Mesodermal cell (in vitro differentiated cells): Measurements from ENCODE around the gene UQCRFS1.

ENCODE experiments used
- H3K27ac ChIP-seq: 2 replicates; pipeline ENCODE4 v1.7.0; 2013; ENCODE audit warnings: mild to moderate bottlenecking, low read depth, low read length, moderate library complexity; ENCODE audit not compliant: severe bottlenecking
- H3K36me3 ChIP-seq: 2 replicates; pipeline ENCODE4 v1.7.1; 2013; ENCODE audit warnings: mild to moderate bottlenecking, low read length, moderate library complexity; ENCODE audit not compliant: control insufficient read depth, insufficient read depth
- H3K4me1 ChIP-seq: one replicate; pipeline ENCODE4 v1.7.1; 2013; ENCODE audit warnings: mild to moderate bottlenecking, low read length; ENCODE audit not compliant: insufficient read depth, control insufficient read depth, poor library complexity, severe bottlenecking
- H3K4me3 ChIP-seq: 2 replicates; pipeline ENCODE4 v1.7.0; 2013; ENCODE audit warnings: low read length, control low read depth, mild to moderate bottlenecking; ENCODE audit not compliant: insufficient read depth, poor library complexity, severe bottlenecking; ENCODE audit errors: extremely low read depth
- H3K9me3 ChIP-seq: 2 replicates; pipeline ENCODE4 v1.7.1; 2013; ENCODE audit warnings: mild to moderate bottlenecking, low read length, moderate library complexity; ENCODE audit not compliant: control insufficient read depth
- WGBS, 2 experiments: methylation state at CpG; one replicate each; pipeline ENCODE4 v1.1.5; 2013; ENCODE audit warnings: missing lambda C conversion rate in 2 of 2; ENCODE audit not compliant: insufficient coverage in 2 of 2; 5-methylcytosine and 5-hydroxymethylcytosine counted together

Gene UQCRFS1

DNA sequence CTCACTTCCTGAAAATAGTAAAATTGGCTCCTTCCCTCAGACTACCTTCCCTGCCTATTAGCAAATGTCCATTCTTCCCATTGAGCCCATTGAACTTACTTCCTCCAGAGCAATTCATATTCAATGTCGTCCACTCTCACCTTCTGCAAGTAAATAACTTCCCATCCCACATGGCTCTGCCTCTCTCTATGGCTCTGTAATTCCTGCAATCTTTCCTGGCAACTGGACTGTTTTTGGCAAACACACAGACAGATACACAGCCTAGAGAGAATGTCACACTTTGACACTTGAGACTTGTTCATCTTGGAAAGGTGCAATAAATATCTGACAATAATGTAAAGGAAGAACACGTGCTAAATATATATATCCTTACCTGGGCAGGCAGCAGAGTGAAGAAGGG, 18.3 kb downstream of the UQCRFS1 start:
- H3K36me3 ChIP-seq = no peaks in the 10 kb centered on the region
- H3K4me1 ChIP-seq = no peaks in the 10 kb centered on the region
- H3K9me3 ChIP-seq = no peaks in the 10 kb centered on the region
- WGBS, 2 experiments = 40 to 53% methylated on average over 1 of the region's 2 CpGs
- no peak overlapping the region for H3K27ac ChIP-seq
- no peak overlapping the region for H3K4me3 ChIP-seq

GRCh38 chr19:29193155-29193554, 19.8 kb downstream of the UQCRFS1 start:
- H3K9me3 ChIP-seq = no peaks in the 10 kb centered on the region
- no peak overlapping the region for H3K27ac ChIP-seq
- WGBS, 2 experiments = 92 to 100% methylated on average over 1 to 2 of the region's 5 CpGs
- no peaks in the 10 kb centered on the region for H3K36me3 ChIP-seq
- H3K4me1 ChIP-seq = no peaks in the 10 kb centered on the region
- no peak overlapping the region for H3K4me3 ChIP-seq

- WGBS, 2 experiments = 90 to 91% methylated on average over 7 to 8 of the region's 8 CpGs
- Histone ChIP-seq H3K36me3 (no peaks in the 10 kb centered on the region), H3K4me3 (no peak overlapping the region)
These were observed 21.9 kb downstream of the UQCRFS1 start for GRCh38 chr19:29191005-29191404.

DNA sequence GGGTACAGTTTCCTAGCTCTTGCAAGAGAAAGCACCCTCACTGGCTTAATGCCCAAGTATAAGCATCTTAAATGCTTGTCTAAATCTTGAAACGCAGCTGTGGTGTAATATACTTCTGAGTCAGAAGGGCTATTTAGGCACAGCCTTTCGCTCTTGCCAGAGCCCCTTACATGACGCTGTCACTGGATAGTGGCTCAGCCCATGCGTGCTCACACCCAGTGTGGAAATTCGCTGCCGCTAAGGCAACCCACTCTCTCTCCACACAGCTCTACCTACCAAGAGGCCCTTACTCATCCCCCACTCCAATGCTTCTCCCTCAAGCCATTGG, 24.0 kb downstream of the UQCRFS1 start:
- Histone ChIP-seq H3K36me3 (no peaks in the 10 kb centered on the region), H3K4me1 (no peaks in the 10 kb centered on the region), H3K4me3 (no peak overlapping the region), H3K27ac (no peak overlapping the region), H3K9me3 (no peaks in the 10 kb centered on the region)
- WGBS, 2 experiments = 95 to 97% methylated on average over 5 of the region's 6 CpGs

More at GRCh38 chr19:29191005-29191404, 21.9 kb downstream of the UQCRFS1 start:
- no peak overlapping the region for H3K27ac ChIP-seq
- H3K9me3 ChIP-seq = no peaks in the 10 kb centered on the region
- no peaks in the 10 kb centered on the region for H3K4me1 ChIP-seq

- Histone ChIP-seq H3K9me3 (no peaks in the 10 kb centered on the region), H3K4me3 (no peak overlapping the region), H3K4me1 (no peaks in the 10 kb centered on the region), H3K36me3 (no peaks in the 10 kb centered on the region), H3K27ac (no peak overlapping the region)
- WGBS, 2 experiments = 85 to 91% methylated on average over 6 to 8 of the region's 10 CpGs
These were observed 24.5 kb downstream of the UQCRFS1 start for GRCh38 chr19:29188289-29189032.

DNA sequence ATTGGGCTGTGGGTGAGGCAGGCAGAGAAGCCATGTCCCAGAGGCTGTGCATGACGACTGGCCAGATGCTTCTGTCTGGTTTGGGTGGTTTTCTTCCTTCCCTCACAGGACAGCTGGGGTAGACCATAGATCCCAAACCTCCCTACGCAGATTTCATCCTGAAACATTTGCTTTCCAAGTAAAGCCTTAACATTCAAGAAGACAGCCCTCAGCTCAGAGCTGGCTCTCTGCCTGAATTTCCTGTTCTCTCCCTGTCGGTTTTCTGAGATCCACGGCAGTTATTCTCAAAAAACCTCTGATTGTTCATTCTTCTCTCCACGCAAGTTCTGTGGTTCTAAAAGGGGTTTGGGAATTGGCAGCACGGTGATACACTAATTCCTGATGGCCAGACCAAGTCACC, 25.3 kb downstream of the UQCRFS1 start:
- no peak overlapping the region for H3K4me3 ChIP-seq
- WGBS, 2 experiments = 84 to 87% methylated on average over 5 to 6 of the region's 6 CpGs
- H3K36me3 ChIP-seq = no peaks in the 10 kb centered on the region
- H3K27ac ChIP-seq = no peak overlapping the region
- H3K9me3 ChIP-seq = no peaks in the 10 kb centered on the region
- no peaks in the 10 kb centered on the region for H3K4me1 ChIP-seq

GRCh38 chr19:29185427-29185826, 27.5 kb downstream of the UQCRFS1 start:
- no peaks in the 10 kb centered on the region for H3K9me3 ChIP-seq
- H3K27ac ChIP-seq = no peak overlapping the region
- H3K4me3 ChIP-seq = no peak overlapping the region
- WGBS, 2 experiments = 75 to 84% methylated on average over 4 to 5 of the region's 6 CpGs
- no peaks in the 10 kb centered on the region for H3K36me3 ChIP-seq
- no peaks in the 10 kb centered on the region for H3K4me1 ChIP-seq

DNA sequence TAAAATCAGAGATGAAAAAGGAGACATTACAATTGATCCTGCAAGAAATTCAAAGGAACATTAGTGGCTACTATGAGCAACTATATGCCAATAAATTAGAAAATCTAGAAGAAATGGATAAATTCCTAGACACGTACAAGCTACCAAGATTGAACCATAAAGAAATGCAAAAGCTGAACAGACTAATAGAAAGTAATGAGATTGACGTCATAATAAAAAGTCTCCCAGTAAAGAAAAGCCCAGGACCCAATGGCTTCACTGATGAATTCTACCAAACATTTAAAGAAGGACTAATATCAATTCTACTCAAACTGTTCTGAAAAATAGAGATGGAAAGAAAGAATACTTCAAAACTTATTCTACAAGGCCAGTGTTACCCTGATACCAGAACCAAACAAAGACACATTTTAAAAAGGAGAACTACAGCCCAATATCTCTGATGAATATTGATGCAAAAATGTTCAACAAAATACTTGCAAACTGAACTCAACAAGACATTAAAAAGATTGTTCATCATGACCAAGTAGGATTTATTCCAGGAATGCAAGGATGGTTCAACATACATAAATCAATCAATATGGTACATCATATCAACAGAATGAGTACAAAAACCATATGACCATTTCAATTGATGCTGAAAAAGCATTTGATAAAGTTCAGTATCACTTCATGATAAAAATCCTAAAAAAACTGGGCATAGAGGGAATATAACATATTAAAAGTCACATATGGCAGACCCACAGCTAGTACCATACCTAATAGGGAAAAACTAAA, 35.8 kb downstream of the UQCRFS1 start:
- peaks cover 15% of the 10 kb centered on the region for H3K9me3 ChIP-seq
- no peaks in the 10 kb centered on the region for H3K36me3 ChIP-seq
- WGBS, 2 experiments = no CpG with 5 or more reads among the region's 2 CpGs
- H3K4me1 ChIP-seq = no peaks in the 10 kb centered on the region
- H3K4me3 ChIP-seq = no peak overlapping the region
- H3K27ac ChIP-seq = no peak overlapping the region

- Histone ChIP-seq H3K27ac (no peak overlapping the region), H3K4me1 (no peaks in the 10 kb centered on the region), H3K4me3 (no peak overlapping the region), H3K36me3 (no peaks in the 10 kb centered on the region), H3K9me3 (peaks cover 15% of the 10 kb centered on the region)
- WGBS, 2 experiments = 20 to 56% methylated on average over 1 to 2 of the region's 2 CpGs
These were observed 39.1 kb downstream of the UQCRFS1 start for GRCh38 chr19:29173896-29174295.

DNA sequence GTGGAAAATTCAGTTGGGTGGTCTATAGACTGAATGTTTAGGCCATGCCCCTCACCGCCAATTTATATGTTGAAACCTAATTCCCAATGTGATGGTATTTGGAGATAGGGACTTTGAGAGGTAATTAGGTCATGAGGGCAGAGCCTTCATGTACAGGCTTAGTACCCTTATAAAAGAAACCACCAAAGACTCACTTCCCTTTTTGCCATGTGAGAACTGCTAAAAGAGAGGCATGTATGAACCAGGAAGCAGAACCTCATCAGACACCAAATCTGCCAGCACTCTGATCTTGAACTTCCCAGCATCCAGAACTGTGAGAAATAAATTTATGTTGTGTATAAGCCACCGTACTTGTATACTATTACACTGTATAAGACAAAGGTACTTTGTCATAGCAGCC, 40.6 kb downstream of the UQCRFS1 start:
- peaks cover 8% of the 10 kb centered on the region for H3K9me3 ChIP-seq
- no peak overlapping the region for H3K27ac ChIP-seq
- no peak overlapping the region for H3K4me3 ChIP-seq
- no peaks in the 10 kb centered on the region for H3K4me1 ChIP-seq
- H3K36me3 ChIP-seq = no peaks in the 10 kb centered on the region
- no CpG with 5 or more reads among the region's 2 CpGs for WGBS, 2 experiments

DNA sequence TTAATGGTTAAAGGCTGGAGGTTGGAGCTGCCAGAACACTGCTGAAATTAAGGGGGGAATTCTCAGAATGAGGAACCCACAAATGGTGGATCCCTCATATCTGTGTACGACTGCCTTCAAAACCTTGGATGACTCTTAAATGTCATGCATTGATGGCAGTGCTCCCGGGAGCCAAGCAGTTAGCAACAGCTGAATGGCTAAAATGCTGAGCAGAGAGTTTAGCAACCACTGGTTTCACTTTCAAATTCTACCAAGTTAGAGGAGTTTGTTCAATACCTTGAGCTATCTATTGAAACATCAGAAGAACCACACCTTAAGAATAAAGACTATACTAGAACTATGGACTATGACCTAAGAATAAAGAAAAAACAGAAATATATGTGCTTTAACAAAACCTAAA, 41.4 kb downstream of the UQCRFS1 start:
- H3K36me3 ChIP-seq = no peaks in the 10 kb centered on the region
- 90 to 93% methylated on average over 2 of the region's 2 CpGs for WGBS, 2 experiments
- no peak overlapping the region for H3K27ac ChIP-seq
- H3K9me3 ChIP-seq = peaks cover 4% of the 10 kb centered on the region
- no peak overlapping the region for H3K4me3 ChIP-seq
- no peaks in the 10 kb centered on the region for H3K4me1 ChIP-seq
